Retinal pigment epithelial cell (primary cell): ENCODE measurements around the gene PARK7.

Experiments used
- DNase-seq: peaks from one replicate; pipeline ENCODE4 v3.0.0-alpha.2; 2010; ENCODE audit warnings: low read depth
- H3K4me3 ChIP-seq: 2 replicates; pipeline ENCODE4 v1.5.1; 2011; ENCODE audit warnings: mild to moderate bottlenecking, low read length, control low read depth, moderate library complexity
- TF ChIP-seq, protein P1 (sequence below): conservative IDR thresholded peaks from 2 replicates; pipeline ENCODE4 v1.5.1; 2011; ENCODE audit warnings: low read depth, low read length, control low read depth, inconsistent platforms

Gene PARK7

DNA sequence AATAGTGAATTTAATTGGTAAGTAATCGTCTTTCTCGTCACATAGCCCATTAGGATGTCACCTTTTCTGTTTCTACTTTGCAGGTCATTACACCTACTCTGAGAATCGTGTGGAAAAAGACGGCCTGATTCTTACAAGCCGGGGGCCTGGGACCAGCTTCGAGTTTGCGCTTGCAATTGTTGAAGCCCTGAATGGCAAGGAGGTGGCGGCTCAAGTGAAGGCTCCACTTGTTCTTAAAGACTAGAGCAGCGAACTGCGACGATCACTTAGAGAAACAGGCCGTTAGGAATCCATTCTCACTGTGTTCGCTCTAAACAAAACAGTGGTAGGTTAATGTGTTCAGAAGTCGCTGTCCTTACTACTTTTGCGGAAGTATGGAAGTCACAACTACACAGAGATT, 23.3 kb downstream of the PARK7 start:
- TF ChIP-seq, protein P1, sequence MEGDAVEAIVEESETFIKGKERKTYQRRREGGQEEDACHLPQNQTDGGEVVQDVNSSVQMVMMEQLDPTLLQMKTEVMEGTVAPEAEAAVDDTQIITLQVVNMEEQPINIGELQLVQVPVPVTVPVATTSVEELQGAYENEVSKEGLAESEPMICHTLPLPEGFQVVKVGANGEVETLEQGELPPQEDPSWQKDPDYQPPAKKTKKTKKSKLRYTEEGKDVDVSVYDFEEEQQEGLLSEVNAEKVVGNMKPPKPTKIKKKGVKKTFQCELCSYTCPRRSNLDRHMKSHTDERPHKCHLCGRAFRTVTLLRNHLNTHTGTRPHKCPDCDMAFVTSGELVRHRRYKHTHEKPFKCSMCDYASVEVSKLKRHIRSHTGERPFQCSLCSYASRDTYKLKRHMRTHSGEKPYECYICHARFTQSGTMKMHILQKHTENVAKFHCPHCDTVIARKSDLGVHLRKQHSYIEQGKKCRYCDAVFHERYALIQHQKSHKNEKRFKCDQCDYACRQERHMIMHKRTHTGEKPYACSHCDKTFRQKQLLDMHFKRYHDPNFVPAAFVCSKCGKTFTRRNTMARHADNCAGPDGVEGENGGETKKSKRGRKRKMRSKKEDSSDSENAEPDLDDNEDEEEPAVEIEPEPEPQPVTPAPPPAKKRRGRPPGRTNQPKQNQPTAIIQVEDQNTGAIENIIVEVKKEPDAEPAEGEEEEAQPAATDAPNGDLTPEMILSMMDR = no peak
- no peak overlapping the region for H3K4me3 ChIP-seq
- DNase-seq = no peak

DNA sequence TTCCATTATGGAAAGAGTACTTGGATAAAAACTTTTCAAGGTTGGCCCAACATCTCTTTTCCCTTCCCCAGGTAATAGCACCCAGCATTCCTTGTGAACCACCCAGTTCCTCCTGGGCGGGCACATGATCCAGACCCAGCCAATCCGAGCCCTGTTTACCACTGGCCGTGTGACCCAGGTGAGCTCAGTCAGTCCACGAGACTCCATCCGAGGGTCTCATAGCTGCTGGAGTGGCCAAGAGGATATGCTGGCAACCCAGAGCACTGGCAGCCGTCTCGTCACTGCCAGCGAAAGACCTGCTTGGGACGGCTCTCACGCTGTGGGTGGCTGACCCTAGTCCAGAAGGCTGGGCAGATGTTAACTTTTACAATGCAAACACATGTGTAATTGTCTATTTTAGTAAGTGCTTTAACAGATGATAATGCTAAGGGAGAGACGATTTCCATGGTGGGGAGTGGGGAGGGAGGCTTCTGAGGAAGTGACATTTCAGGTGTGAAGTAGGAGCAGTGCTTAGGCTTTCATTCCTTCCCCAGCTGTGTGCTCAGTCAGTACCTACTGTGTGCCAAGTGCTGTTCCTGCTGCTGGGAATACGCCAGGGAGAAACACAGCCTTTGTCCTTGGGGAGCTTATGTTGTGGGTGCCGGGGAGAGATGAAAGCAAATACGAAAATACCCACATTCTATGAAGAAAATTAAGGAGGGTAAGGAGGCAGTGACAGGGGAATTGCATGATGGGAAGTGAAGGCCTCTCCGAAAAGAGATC, 24.5 kb downstream of the PARK7 start:
- H3K4me3 ChIP-seq = no peak overlapping the region
- TF ChIP-seq, protein P1 = no peak
- no peak for DNase-seq

DNA sequence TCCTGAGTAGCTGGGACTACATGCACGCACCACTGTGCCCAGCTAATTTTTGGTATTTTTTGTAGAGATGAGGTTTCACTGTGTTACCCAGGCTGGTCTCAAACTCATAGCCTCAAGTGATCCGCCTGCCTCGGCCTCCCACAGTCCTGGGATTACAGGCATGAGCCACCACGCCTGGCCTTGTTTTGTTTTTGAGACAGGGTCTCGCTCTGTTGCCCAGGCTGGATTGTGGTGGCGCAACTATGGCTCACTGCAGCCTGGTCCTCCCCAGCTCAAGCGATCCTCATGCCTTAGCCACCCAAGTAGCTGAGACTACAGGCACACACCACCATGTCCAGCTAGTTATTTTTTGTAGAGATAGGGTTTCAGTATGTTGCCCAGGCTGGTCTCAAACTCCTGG, 26.0 kb downstream of the PARK7 start:
- H3K4me3 ChIP-seq = no peak overlapping the region
- no peak for DNase-seq
- TF ChIP-seq, protein P1 = no peak

DNA sequence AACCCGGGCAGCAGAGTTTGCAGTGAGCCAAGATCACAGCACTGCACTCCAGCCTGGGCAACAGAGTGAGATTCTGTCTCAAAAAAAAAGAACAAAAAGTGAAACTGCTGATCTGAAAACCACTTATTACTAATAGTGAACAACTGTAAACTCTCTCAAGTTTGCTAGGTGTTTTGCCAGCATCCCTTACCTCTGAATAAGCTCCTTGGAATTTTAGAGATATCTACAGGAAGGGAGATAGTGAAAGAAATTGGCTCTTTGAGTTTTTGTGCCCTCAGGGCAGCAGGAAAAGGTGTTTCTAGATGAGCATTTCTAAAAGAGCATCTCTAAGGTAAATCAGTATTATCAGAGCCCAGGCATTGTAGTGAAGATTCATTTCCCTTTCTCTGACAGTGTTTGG, 27.1 kb downstream of the PARK7 start:
- DNase-seq = no peak
- TF ChIP-seq, protein P1 = no peak
- no peak overlapping the region for H3K4me3 ChIP-seq

DNA sequence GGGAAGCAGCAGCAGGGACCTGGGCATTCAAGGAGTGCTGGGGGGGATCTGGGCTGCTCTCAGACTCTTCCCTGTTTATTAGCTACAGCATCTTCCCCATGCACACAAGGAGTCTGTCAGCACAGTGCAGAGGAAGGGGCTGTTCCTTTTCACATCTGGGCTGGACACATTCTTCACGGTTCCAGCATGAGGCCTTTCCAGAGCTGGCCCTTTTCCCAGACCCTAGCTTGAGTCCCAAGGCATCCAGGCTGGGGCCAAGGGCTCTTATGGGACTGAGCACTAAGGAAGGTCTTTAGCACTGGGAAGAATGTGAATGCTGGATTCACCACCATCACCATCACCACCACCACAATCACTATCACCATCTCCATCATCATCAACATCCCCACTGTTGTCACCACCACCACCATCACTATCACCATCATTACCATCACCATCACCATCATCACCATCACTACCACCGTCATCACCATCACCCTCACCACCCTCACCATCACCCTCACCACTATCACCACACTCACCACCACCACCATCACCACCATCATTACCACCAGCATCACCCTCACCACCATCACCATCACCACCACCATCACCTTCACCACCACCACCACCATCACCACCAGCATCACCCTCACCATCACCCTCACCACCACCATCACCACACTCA, 28.4 kb downstream of the PARK7 start:
- DNase-seq = no peak
- no peak overlapping the region for H3K4me3 ChIP-seq
- TF ChIP-seq, protein P1 = no peak

DNA sequence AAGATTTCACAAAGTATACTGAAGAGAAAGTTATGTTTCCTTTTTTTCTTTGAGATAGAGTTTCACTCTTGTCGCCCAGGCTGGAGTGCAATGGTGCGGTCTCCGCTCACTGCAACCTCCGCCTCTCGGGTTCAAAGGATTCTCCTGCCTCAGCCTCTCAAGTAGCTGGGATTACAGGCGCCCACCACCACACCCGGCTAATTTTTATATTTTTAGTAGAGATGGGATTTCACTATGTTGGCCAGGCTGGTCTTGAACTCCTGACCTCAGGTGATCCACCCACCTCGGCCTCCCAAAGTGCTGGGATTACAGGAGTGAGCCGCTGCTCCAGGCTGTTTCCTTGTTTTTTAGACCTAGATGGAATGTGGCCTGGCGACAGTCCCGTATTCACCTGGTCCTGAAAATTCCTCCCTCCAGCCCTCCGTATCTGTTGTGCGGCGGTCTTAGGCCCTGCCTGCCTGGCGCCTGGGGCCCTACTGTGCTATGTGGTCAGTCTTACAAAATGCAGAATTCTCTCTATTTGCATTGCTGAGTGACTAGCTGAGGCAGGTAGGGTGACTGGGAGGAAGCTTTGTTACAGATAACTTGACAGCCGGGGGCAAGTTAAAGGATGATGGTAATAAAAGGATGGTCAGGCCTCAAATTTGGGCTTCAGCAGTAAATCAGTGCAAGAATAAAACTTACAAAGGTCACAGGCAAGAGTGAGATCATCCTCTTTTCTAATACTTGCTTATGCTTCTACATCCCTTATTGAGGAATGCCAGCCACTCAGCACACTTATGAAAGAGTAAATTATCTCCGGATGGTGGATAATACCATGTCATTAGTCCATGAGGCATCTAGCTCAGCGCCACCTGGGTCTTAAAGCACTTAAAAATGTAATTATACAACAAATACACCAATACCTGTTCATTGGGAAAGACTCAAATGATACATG, 30.3 kb downstream of the PARK7 start:
- no peak for DNase-seq
- TF ChIP-seq, protein P1 = no peak
- H3K4me3 ChIP-seq = no peak overlapping the region
